ENCODE results near the gene PFN4. TPM values are rescaled to one million over a fixed set of nuclear protein-coding genes. Genes with fewer than 3 reads are reported as not detected.
"Not testable (repeated sequence)": the region's sequence is repeated elsewhere in the genome, so short reads cannot be mapped to it uniquely, and the experiment has no call there.

PFN4 gene
- total RNA-seq, 1 donor from 2014 or later = 1.3 TPM

DNA sequence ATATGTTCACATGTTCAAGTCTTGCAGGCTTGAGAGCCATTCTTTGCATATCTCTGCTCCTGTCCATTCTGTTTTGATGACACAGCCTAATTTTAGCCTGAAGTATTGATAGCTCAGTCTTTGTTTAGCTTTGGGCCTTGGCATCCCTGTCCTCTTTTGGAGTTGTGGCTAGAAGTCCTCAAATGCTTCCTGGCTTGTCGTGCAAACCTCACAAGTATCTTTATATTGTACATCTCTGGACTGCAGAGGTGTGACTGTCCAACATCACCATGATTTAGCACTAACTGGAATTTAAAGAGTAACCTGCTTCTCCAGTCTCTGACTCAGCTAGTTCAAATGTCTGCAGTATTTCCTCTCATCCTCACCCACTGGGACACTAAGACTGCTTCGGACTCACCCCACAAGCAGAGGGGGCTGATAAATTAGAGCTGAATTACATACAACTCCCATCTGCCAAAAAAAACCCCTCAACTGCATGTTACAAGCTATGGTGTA lies 11.7 kb downstream of the PFN4 start:
- H3K4me1 Mint-ChIP-seq = peaks cover 6% of the 10 kb centered on the region
- TF ChIP-seq, protein P1, sequence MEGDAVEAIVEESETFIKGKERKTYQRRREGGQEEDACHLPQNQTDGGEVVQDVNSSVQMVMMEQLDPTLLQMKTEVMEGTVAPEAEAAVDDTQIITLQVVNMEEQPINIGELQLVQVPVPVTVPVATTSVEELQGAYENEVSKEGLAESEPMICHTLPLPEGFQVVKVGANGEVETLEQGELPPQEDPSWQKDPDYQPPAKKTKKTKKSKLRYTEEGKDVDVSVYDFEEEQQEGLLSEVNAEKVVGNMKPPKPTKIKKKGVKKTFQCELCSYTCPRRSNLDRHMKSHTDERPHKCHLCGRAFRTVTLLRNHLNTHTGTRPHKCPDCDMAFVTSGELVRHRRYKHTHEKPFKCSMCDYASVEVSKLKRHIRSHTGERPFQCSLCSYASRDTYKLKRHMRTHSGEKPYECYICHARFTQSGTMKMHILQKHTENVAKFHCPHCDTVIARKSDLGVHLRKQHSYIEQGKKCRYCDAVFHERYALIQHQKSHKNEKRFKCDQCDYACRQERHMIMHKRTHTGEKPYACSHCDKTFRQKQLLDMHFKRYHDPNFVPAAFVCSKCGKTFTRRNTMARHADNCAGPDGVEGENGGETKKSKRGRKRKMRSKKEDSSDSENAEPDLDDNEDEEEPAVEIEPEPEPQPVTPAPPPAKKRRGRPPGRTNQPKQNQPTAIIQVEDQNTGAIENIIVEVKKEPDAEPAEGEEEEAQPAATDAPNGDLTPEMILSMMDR (IDR thresholded peaks at IDR 0.05; ENCODE audit: unreplicated experiment) = no peak

DNA sequence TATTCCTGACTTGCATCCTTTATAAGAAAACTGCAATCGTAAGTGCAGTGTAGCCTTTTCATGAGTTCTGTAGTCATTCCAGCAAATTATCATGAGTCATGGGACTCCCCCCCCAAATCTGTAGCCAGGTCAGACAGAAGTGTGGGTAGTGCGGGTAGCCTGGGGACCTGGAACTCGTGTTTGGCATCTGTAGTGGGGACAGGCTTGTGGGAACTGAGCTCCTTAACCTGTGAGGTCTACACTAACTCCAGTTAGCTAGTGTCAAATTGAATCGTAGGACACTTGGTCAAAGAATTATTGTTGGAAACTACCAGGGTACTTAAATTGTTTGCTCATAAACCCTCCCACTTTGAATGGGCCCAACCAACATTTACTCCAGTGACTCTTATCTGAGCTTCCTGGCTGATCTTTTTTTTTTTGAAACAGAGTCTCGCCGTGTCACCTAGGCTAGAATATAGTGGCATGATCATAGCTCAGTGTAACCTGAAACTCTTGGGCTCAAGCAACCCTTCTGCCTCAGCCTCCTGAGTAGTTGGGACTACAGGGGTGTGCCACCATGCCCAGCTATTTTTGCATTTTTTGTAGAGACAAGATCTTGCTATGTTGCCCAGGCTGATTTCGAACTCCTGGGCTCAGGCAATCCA lies 12.4 kb downstream of the PFN4 start:
- Mint-ChIP-seq H3K36me3 (peaks cover 43% of the 10 kb centered on the region), H3K4me3 (no peak overlapping the region), H3K9me3 (peaks cover 53% of the 10 kb centered on the region), H3K4me1 (peaks cover 6% of the 10 kb centered on the region), H3K27ac (no peak overlapping the region), H3K27me3 (ENCODE audit: low read depth) (no peaks in the 10 kb centered on the region)
- no peak for DNase-seq (ENCODE audit: low spot score in 2 of 2, unreplicated experiment in 2 of 2)
- TF ChIP-seq, protein P1 (IDR thresholded peaks at IDR 0.05; ENCODE audit: unreplicated experiment) = no peak

More for the DNA sequence above, 11.7 kb downstream of the PFN4 start:
- no peak overlapping the region for H3K4me3 Mint-ChIP-seq
- no peaks in the 10 kb centered on the region for H3K27me3 Mint-ChIP-seq (ENCODE audit: low read depth)
- DNase-seq (ENCODE audit: low spot score in 2 of 2, unreplicated experiment in 2 of 2) = no peak
- peak overlapping the region; percentile 41 for H3K27ac Mint-ChIP-seq
- peaks cover 40% of the 10 kb centered on the region for H3K36me3 Mint-ChIP-seq
- peaks cover 49% of the 10 kb centered on the region for H3K9me3 Mint-ChIP-seq

DNA sequence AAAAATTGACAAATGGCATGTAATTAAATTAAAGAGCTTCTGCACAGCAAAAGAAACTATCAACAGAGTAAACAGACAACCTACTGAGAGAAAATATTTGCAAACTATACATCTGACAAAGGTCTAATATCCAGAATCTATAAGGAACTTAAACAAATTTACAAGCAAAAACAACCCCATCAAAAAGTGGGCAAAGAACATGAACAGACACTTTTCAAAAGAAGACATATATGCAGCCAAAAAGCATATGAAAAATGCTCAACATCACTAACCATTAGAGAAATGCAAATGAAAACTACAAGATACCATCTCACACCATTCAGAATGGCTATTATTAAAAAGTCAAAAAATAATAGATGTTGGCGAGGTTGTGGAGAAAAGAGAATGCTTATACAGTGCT lies 13.7 kb downstream of the PFN4 start:
- H3K36me3 Mint-ChIP-seq = peaks cover 40% of the 10 kb centered on the region
- H3K4me3 Mint-ChIP-seq; H3K4me1 Mint-ChIP-seq; H3K27ac Mint-ChIP-seq; H3K27me3 Mint-ChIP-seq (ENCODE audit: low read depth); DNase-seq (ENCODE audit: low spot score in 2 of 2, unreplicated experiment in 2 of 2): not testable (repeated sequence)
- peaks cover 52% of the 10 kb centered on the region for H3K9me3 Mint-ChIP-seq

DNA sequence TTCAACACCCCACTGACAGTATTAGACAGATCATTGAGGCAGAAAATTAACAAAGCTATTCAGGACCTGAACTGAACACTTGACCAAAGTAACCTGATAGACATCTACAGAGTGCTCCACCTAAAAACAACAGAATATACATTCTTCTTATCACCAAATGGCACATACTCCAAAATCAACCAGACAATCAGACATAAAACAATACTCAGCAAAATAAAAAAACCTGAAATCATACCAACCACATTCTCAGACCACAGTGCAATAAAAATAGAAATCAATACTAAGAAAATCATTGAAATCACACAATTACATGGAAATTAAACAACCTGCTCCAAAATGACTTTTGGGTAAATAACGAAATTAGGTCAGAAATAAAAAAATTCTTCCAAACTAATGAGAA lies 15.8 kb downstream of the PFN4 start:
- Mint-ChIP-seq H3K27ac (no peak overlapping the region), H3K27me3 (ENCODE audit: low read depth) (no peaks in the 10 kb centered on the region), H3K36me3 (peaks cover 40% of the 10 kb centered on the region), H3K4me3 (no peak overlapping the region), H3K4me1 (peaks cover 6% of the 10 kb centered on the region), H3K9me3 (peaks cover 44% of the 10 kb centered on the region)
- TF ChIP-seq, protein P1 (IDR thresholded peaks at IDR 0.05; ENCODE audit: unreplicated experiment) = no peak
- DNase-seq (ENCODE audit: low spot score in 2 of 2, unreplicated experiment in 2 of 2) = no peak

DNA sequence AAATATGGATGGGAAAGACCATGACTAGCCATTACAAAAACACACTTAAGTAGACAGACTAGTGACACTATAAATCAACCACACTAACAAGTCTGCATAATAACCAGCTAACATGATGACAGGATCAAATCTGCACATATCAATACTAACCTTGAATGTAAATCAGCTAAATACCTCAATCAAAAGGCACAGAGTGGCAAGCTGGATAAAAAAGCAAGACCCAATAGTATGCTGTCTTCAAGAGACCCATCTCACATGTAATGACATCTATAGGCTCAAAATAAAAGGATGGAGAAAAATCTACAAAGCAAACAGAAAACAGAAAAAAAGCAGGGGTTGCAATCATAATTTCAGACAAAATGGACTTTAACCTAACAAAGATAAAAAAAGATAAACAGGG lies 16.3 kb downstream of the PFN4 start:
- Mint-ChIP-seq H3K9me3 (peaks cover 44% of the 10 kb centered on the region), H3K27me3 (ENCODE audit: low read depth) (no peaks in the 10 kb centered on the region), H3K36me3 (peaks cover 41% of the 10 kb centered on the region), H3K4me3 (no peak overlapping the region), H3K4me1 (peaks cover 6% of the 10 kb centered on the region), H3K27ac (no peak overlapping the region)
- TF ChIP-seq, protein P1 (IDR thresholded peaks at IDR 0.05; ENCODE audit: unreplicated experiment) = no peak
- no peak for DNase-seq (ENCODE audit: low spot score in 2 of 2, unreplicated experiment in 2 of 2)

DNA sequence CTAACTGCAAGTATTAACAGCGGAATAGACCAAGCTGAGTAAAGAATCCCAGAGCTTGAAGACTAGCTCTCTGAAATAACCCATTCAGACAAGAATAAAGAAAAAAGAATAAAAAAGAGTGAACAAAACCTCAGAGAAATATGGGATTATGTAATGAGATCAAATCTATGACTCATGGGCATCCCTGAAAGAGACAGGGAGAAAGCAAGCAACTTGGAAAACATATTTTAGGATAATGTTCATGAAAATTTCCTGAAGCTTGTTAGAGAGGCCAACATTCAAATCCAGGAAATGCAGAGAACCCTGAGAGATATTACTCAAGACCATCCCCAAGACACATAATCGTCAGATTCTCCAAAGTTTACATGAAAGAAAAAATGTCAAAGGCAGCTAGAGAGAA lies 17.3 kb downstream of the PFN4 start:
- TF ChIP-seq, protein P1 (IDR thresholded peaks at IDR 0.05; ENCODE audit: unreplicated experiment) = no peak
- H3K9me3 Mint-ChIP-seq = peaks cover 44% of the 10 kb centered on the region
- DNase-seq (ENCODE audit: low spot score in 2 of 2, unreplicated experiment in 2 of 2) = no peak
- no peak overlapping the region for H3K27ac Mint-ChIP-seq
- H3K4me3 Mint-ChIP-seq = no peak overlapping the region
- H3K36me3 Mint-ChIP-seq = peaks cover 43% of the 10 kb centered on the region
- H3K4me1 Mint-ChIP-seq = no peaks in the 10 kb centered on the region
- H3K27me3 Mint-ChIP-seq (ENCODE audit: low read depth) = no peaks in the 10 kb centered on the region
